HepG2 (cell line): ENCODE data around the gene PDE4D. TPM values are rescaled to one million over a fixed set of nuclear protein-coding genes. Genes with fewer than 3 reads are reported as not detected.

Experiments used
- FOXA1 ChIP-seq, 2 experiments: fragments of 450-650 bp in 1 of 2; sonication (generic) in 1 of 2; formaldehyde crosslinking in 1 of 2; IDR thresholded peaks; 2 replicates each; pipeline versions ENCODE4 v1.4.0 to v1.6.1; 2016 to 2020; ENCODE audit warnings: missing genetic modification reagents in 1 of 2
- HMG20A ChIP-seq: IDR thresholded peaks from 2 replicates; pipeline ENCODE4 v1.6.1; 2016; ENCODE audit warnings: borderline replicate concordance
- SOX13 ChIP-seq, 3 experiments: fragments of 450-650 bp in 1 of 3; sonication (generic) in 1 of 3; formaldehyde crosslinking in 1 of 3; IDR thresholded peaks in 2 of 3; conservative IDR thresholded peaks in 1 of 3; 2 replicates each; pipeline versions ENCODE4 v1.5.0 to v1.6.1; 2016 to 2020; ENCODE audit warnings: antibody characterized with exemption in 1 of 3, mild to moderate bottlenecking in 1 of 3, missing compliant biosample characterization in 1 of 3, missing genetic modification reagents in 1 of 3, moderate library complexity in 1 of 3
- SP2 ChIP-seq: sonication (generic); formaldehyde crosslinking; IDR thresholded peaks from 2 replicates; pipeline ENCODE4 v1.5.1; 2020; ENCODE audit warnings: mild to moderate bottlenecking, missing genetic modification reagents
- YEATS4 ChIP-seq: sonication (generic); formaldehyde crosslinking; IDR thresholded peaks from 2 replicates; pipeline ENCODE4 v1.4.0; 2020; ENCODE audit warnings: missing genetic modification reagents, borderline replicate concordance
- ZNF431 ChIP-seq: sonication (generic); formaldehyde crosslinking; IDR thresholded peaks from 2 replicates; pipeline ENCODE4 v1.9.0; 2022; ENCODE audit warnings: missing genetic modification reagents, low read depth, mild to moderate bottlenecking, borderline replicate concordance
- polyA plus RNA-seq, 8 experiments: library from polyadenylated mRNA; depleted of rRNA in 3 of 8; stranded (reverse) in 7 of 8; unstranded in 1 of 8; fragments of >200 nt; fragmentation: Illumina TruSeq in 4 of 8; extraction: Trizol in 4 of 8; gene quantifications; 2 replicates each; pipeline versions ENCODE4 v1.2.1 to v1.2.3, GENCODE V29; 2011 to 2016; ENCODE audit warnings: low read depth in 4 of 8, missing spikeins in 1 of 8, mixed read lengths in 1 of 8; ENCODE audit not compliant: insufficient read depth in 1 of 8
- total RNA-seq, 5 experiments: library from RNA; depleted of rRNA; stranded (reverse); fragments of >200 nt; fragmentation: Illumina TruSeq; extraction: Trizol; gene quantifications; 2 replicates each; pipeline ENCODE4 v1.2.3, GENCODE V29; 2016; ENCODE audit warnings: low read depth in 1 of 5
- TF ChIP-seq, protein P1 (sequence below): sonication (generic); formaldehyde crosslinking; IDR thresholded peaks from 2 replicates; pipeline ENCODE4 v1.4.0; 2020; ENCODE audit warnings: missing genetic modification reagents, mild to moderate bottlenecking, borderline replicate concordance
- TF ChIP-seq, protein P2 (sequence below): sonication (generic); formaldehyde crosslinking; IDR thresholded peaks from 2 replicates; pipeline ENCODE4 v1.8.0; 2022; ENCODE audit warnings: missing genetic modification reagents, mild to moderate bottlenecking, borderline replicate concordance

Gene PDE4D
- total and polyA plus RNA-seq, 2 of the 13 experiments (the other 11 are each of a cell fraction or from before 2014, with no cell fraction given) = 7.0 to 12.2 TPM

DNA sequence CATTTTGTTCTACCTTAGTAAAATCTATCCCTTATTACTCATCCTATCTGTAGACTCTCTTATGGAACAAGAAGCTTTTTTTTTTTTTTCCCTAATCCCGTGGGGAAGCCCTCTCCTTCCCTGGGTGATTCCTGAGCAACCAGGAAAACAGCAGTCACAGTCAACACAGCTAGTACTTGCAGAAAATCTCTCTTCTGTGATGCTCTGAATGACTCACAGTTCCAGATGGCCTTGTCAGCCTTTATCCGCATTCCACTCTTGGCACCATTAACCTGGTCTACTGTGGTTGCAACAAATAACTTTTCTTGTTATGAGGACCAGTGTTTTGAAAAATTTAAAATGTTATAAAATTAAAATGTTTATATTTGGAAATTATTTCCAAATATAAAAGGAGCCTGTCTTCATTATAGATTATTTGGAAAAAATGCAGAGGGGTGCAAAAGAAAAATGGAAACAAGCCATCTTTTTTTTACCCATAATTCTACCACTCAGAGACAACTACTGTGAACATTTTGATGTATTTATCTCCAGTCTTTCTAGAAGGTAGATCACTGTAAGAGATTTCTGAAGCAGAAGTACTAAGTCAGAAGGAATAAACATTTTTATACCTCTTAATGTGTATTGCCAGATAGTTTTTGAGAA is 824.0 kb downstream of the PDE4D start (continued):
- TF ChIP-seq, protein P1, sequence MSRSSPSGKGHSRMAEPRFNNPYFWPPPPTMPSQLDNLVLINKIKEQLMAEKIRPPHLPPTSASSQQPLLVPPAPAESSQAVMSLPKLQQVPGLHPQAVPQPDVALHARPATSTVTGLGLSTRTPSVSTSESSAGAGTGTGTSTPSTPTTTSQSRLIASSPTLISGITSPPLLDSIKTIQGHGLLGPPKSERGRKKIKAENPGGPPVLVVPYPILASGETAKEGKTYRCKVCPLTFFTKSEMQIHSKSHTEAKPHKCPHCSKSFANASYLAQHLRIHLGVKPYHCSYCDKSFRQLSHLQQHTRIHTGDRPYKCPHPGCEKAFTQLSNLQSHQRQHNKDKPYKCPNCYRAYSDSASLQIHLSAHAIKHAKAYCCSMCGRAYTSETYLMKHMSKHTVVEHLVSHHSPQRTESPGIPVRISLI (CRISPR knock-in tag) = peak; percentile 43; the same call in 1 of the 2 replicates
- TF ChIP-seq HMG20A (CRISPR knock-in tag) (peak; percentile 45; the same call in 1 of the 2 replicates), YEATS4 (CRISPR knock-in tag) (0 out of 2 replicates have a peak, but pooled peaks have one; percentile 11), FOXA1 (IDR thresholded peaks at IDR 0.05) (no peak), FOXA1 (CRISPR knock-in tag; IDR thresholded peaks at IDR 0.05) (0 out of 2 replicates have a peak, but pooled peaks have one; percentile 17), SP2 (no peak), ZNF431 (CRISPR knock-in tag) (no peak), SOX13 (IDR thresholded peaks at IDR 0.05) (no peak), SOX13 (CRISPR knock-in tag; conservative IDR thresholded peaks at IDR 0.05 in 1 of 2, IDR thresholded peaks at IDR 0.05 in 1 of 2) (peak in 1 of 2 experiments; percentile 36; a peak in 1 of 4 replicates)
- TF ChIP-seq, protein P2, sequence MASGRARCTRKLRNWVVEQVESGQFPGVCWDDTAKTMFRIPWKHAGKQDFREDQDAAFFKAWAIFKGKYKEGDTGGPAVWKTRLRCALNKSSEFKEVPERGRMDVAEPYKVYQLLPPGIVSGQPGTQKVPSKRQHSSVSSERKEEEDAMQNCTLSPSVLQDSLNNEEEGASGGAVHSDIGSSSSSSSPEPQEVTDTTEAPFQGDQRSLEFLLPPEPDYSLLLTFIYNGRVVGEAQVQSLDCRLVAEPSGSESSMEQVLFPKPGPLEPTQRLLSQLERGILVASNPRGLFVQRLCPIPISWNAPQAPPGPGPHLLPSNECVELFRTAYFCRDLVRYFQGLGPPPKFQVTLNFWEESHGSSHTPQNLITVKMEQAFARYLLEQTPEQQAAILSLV = no peak
